Frontal cortex (tissue), 4 donors: ENCODE data around the gene SRMS. TPM values are rescaled to one million over a fixed set of nuclear protein-coding genes. Genes with fewer than 3 reads are reported as not detected.
"Not testable (repeated sequence)": the region's sequence is repeated elsewhere in the genome, so short reads cannot be mapped to it uniquely, and the experiment has no call there.

Experiments
- DNase-seq, 2 donors: peaks; one replicate each; pipeline ENCODE4 v3.0.0; 2012; ENCODE audit warnings: low spot score in 2 of 2
- FAIRE-seq: peaks from 2 replicates; lab custom pipeline; 2012; peaks lifted over from hg19 to GRCh38; lab: Jason Lieb, UNC
- total RNA-seq: library from RNA; depleted of rRNA; stranded (reverse); fragments of >200 nt; gene quantifications from one replicate; pipeline ENCODE4 v1.2.3, GENCODE V29; 2014
- donor health status: control.
- donor health status: control.
- donor health status: control.

SRMS gene
- total RNA-seq, 1 donor from 2014 or later: not detected

DNA sequence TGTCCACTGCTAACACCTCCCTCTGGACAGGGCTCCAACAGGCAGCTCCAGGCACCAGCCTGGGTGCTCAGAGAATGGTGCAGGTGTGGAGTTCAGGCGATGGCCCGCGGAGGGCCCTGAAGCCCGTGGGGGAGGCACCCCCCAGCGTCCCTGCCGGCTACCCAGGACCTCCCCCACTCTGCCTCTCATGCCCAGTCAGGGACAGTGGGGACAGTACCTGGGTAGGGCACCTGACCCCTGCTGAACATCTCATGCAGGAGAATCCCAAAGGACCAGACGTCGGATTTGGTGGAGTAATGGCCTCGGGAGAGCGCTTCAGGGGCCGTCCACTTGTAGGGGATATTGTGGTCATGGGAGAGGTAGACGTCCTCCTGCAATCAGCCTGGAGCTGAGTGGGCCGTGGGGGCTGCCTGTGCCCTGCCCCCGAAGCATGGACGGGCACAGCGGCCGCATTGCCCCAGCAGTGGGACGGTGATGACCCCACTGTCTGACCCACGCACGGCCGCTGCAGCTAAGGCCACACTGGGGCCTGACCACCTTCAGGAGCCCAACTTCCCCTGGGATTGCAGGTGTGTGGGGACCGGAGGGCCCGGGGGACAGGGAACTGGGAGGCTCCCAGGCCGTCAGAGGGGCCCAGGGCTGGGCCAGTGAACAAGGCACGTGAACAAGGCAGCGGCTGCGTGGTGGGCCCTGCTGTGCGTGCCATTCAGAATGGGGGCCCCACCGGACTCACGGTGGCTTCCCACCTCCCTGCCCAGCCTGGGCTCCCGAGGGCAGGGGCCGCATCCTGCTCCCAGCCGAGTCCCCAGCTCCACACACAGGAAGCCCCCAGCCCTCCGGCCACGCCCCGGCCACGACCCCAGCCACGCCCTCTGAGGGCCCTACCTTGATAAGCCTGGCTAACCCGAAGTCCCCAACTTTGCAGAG, 17.4 kb downstream of the SRMS start:
- FAIRE-seq: no peak
- no peak for DNase-seq

GRCh38 chr20:63529180-63529860, 18.2 kb downstream of the SRMS start:
- DNase-seq (no peak), FAIRE-seq (no peak)

DNA sequence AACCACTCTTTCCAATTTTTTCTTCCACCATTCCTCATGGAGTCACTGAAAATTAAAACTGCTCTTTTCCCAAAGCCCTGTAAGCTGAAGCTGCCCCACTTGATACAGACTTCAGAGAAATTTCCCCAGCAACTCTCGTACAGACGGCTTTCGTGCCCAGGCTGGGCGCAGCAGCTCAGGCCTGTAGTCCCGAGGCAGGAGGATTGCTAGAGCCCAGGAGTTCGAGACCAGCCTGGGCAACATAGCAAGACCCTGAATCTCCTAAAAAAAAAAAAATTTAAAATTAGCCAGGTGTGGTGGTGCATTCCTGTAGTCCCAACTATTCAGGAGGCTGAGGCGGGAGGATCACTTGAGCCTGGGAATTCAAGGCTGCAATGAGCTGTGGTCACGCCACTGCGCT, 20.4 kb downstream of the SRMS start:
- FAIRE-seq (no peak), DNase-seq (no peak)

GRCh38 chr20:63525971-63526370, 21.6 kb downstream of the SRMS start:
- FAIRE-seq (no peak), DNase-seq (no peak)

GRCh38 chr20:63525185-63525584, 22.4 kb downstream of the SRMS start:
- DNase-seq: no peak

DNA sequence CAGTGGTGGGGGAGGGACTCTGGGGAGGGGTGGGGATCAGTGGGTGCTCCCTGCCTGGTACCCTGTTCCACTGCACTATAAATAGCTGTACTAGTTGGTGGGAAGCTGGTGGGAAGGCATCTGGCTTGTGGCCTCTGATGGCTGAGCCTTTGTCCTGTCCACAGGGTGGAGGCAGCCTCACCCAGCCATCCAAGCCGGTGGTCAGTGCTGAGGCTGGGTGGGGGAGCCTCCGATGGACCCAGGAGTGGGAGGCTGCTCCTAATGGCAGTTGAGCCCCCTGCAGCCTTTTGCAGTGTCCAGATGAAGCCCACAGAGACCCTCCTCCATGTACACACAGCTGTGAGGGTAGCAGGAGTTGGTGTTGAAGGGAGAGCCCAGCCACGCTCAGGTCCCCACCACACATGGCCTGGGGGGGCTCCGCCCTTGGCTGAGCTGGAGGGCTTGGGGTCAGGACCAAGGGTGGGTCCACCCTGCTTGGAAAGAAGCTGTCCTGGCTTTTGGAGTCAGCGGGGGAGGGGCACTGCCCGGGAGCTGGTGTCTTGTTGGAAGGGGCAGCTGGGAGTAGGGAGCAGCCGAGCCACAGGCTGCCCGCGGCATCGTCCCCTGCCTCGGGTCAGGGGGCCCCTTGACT, 24.5 kb downstream of the SRMS start:
- FAIRE-seq (no peak), DNase-seq (no peak)

More at GRCh38 chr20:63525185-63525584, 22.4 kb downstream of the SRMS start:
- no peak for FAIRE-seq

DNA sequence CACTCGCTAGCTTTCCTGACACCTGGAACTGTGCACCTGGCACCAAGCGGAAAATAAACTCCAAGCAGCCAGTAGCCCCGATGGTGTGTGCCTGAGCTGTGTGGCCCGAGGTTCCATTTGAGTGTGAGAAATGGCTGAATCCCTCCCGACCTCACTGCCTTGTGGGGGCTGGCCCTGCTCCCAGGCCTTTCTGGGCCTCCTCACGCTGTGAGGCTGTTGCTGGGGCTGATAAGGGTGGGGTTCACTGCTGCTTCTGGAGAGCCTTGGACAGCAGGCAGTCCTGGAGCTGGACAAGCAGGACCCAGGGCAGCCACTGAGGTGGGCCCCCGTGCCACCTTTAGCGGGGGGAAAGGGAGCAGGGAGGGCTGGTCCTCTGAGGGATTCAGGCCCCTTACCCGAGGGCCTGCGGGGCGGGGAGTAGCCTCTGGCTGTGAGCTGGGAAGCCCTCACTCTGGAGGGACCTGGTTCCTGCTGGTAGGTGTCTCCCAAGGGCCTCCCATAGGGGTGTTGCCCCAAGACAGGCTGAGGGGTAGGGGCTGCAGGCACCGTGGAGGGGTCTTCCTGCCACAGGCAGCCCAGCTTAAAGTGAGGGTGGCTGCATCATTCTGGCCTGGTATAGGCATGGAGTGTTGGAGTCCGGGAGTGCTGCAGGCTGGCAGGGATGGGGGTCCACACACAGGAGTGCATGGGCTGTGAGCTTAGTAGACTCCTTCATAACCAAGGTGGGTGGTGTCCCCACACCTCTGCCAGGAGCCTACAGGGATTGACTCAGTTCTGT, 25.3 kb downstream of the SRMS start:
- DNase-seq (peak in 1 of 2 donors; percentile 34), FAIRE-seq (no peak)

DNA sequence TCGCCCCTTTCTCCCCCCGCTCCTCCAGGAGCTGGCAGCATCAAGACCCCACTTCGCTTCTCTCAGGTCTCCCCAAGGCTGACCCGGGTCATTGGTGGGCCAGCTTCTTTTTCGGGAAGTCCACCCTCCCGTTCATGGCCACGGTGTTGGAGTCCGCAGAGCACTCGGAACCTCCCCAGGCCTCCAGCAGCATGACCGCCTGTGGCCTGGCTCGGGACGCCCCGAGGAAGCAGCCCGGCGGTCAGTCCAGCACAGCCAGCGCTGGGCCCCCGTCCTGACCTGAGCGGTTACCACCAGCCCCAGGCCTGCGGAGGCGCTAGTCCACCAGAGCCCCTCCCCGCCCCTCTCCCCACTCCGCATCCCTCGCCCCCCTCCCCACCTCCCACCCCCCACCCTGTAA, 25.9 kb downstream of the SRMS start:
- DNase-seq: no peak

GRCh38 chr20:63520934-63521601, 26.5 kb downstream of the SRMS start:
- no peak for FAIRE-seq
- DNase-seq: peak; percentile 85 to 95

More for the DNA sequence above, 25.9 kb downstream of the SRMS start:
- no peak for FAIRE-seq

- FAIRE-seq: no peak
- peak; percentile 100 for DNase-seq
Measured at GRCh38 chr20:63520504-63520933, 27.0 kb downstream of the SRMS start, which contains the start of gene PPDPF. Gene PPDPF, plus strand, starts transcription at chr20:63520765. Its CDS starts 544 bp downstream, at chr20:63521309.

- DNase-seq (peak in 1 of 2 donors; percentile 65), FAIRE-seq (no peak)
Measured at GRCh38 chr20:63519668-63520503, 27.7 kb downstream of the SRMS start.

- FAIRE-seq (no peak), DNase-seq (no peak)
Measured at GRCh38 chr20:63518946-63519667, 28.4 kb downstream of the SRMS start.

DNA sequence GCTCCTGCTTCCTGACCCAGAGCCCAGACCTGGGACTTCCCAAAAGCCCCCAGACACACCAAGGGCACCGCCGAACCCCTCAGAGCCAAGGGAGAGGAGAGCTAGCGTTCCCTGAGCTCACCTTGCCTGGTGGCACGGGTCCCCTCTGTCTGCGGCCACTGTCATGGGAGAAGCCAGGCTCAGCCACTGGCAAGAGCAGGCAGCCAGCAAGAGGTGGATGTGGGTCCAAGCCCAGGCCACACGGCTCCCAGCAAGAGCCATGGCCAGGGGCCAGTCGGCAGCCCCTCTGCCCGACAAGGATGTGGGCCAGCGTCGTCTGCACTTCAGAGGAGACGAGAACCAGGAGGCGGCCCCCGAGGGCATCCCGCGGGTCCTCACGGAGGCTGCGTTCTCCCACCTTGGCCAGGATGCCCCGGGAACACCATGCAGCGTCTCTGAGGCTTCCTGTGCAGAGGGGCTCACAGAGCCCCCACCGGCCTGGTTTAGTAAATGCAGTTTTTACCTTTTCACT, 29.1 kb downstream of the SRMS start:
- FAIRE-seq (no peak), DNase-seq (peak in 1 of 2 donors; percentile 26)

- FAIRE-seq (no peak), DNase-seq (no peak)
Measured at GRCh38 chr20:63517376-63518309, 29.9 kb downstream of the SRMS start.

DNA sequence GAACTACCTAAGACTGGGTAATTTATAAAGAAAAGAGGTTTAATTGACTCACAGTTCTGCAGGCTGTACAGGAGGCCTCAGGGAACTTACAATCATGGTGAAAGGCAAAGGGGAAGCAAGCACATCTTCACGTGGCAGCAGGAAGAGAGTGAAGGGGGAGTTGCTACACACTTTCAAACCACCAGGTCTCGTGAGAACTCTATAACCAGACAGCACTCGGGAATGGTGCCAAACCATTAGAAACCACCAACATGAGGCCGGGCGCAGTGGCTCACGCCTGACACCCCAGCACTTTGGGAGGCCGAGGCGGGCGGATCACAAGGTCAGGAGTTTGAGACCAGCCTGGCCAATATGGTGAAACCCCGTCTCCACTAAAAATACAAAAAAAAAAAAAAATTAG, 33.0 kb downstream of the SRMS start:
- FAIRE-seq, DNase-seq: not testable (repeated sequence)

DNA sequence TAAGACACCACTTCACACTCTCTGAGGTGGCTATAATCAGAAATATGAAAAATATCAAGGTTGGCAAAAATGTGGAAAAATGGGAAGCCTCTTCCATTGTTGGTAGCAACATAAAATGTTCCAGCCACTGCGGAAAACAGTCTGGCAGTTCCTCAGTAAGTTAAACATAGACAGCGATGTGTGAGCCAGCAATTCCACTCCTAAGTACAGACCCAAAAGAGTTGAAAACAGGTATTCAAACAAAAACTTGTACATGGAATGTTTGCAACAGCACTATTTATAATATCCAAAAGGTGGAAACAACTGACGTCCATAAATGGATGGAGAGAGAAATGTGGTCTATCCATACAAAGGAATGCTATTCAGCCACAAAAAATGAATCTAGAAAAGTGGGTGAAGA, 34.3 kb downstream of the SRMS start:
- DNase-seq: no peak

More for the DNA sequence above, 34.3 kb downstream of the SRMS start:
- no peak for FAIRE-seq
